Neural progenitor cell (in vitro differentiated cells): ENCODE measurements around the gene WDR41. TPM values are rescaled to one million over a fixed set of nuclear protein-coding genes. Genes with fewer than 3 reads are reported as not detected.

Experiments used
- DNase-seq: peaks from one replicate; pipeline ENCODE4 v3.0.0-alpha.2; 2016; ENCODE audit warnings: low spot score
- H2AFZ ChIP-seq: fragments of 200-600 bp; sonication (generic); replicated peaks from 2 replicates; pipeline ENCODE4 v1.6.1; 2016; ENCODE audit warnings: antibody characterized with exemption
- H3F3A ChIP-seq: fragments of 200-600 bp; sonication (generic); 2 replicates; pipeline ENCODE4 v1.6.1; 2016; ENCODE audit warnings: antibody characterized with exemption, low read depth
- H3K27ac ChIP-seq: fragments of 200-600 bp; sonication (generic); 2 replicates; pipeline ENCODE4 v1.5.1; 2016; ENCODE audit warnings: mild to moderate bottlenecking
- H3K27me3 ChIP-seq: fragments of 200-600 bp; sonication (generic); 2 replicates; pipeline ENCODE4 v1.6.1; 2016; ENCODE audit warnings: mild to moderate bottlenecking, moderate library complexity
- H3K36me3 ChIP-seq: fragments of 200-600 bp; sonication (generic); 2 replicates; pipeline ENCODE4 v1.5.1; 2016
- H3K4me1 ChIP-seq: fragments of 200-600 bp; sonication (generic); 2 replicates; pipeline ENCODE4 v1.6.1; 2016; ENCODE audit warnings: mixed run types
- H3K4me2 ChIP-seq: fragments of 200-600 bp; sonication (generic); 2 replicates; pipeline ENCODE4 v1.6.1; 2016
- H3K4me3 ChIP-seq: fragments of 200-600 bp; sonication (generic); 2 replicates; pipeline ENCODE4 v1.5.1; 2016
- H3K79me2 ChIP-seq: fragments of 200-600 bp; sonication (generic); 2 replicates; pipeline ENCODE4 v1.6.1; 2016; ENCODE audit warnings: low read depth
- H3K9ac ChIP-seq: fragments of 200-600 bp; sonication (generic); 2 replicates; pipeline ENCODE4 v1.6.1; 2016
- H3K9me3 ChIP-seq: fragments of 200-600 bp; sonication (generic); 2 replicates; pipeline ENCODE4 v1.5.1; 2016; ENCODE audit warnings: low read depth
- H4K20me1 ChIP-seq: fragments of 200-600 bp; sonication (generic); 2 replicates; pipeline ENCODE4 v1.6.1; 2016; ENCODE audit warnings: low read depth
- H3K27ac Mint-ChIP-seq: 3 replicates; pipeline ENCODE4 v1.8.0; 2021; ENCODE audit warnings: mixed read lengths
- H3K27me3 Mint-ChIP-seq: 2 replicates; pipeline ENCODE4 v1.8.0; 2022; ENCODE audit warnings: low read depth, mild to moderate bottlenecking, inconsistent platforms, moderate library complexity, mixed read lengths; ENCODE audit not compliant: insufficient read depth
- H3K36me3 Mint-ChIP-seq: 3 replicates; pipeline ENCODE4 v1.8.0; 2021; ENCODE audit warnings: mixed read lengths
- H3K4me1 Mint-ChIP-seq: 3 replicates; pipeline ENCODE4 v1.8.0; 2021; ENCODE audit warnings: mixed read lengths
- H3K4me3 Mint-ChIP-seq: 3 replicates; pipeline ENCODE4 v1.8.0; 2021; ENCODE audit warnings: mild to moderate bottlenecking, moderate library complexity, mixed read lengths
- H3K9me3 Mint-ChIP-seq: 3 replicates; pipeline ENCODE4 v1.8.0; 2020; ENCODE audit warnings: mixed read lengths
- EZH2 ChIP-seq: fragments of 200-600 bp; sonication (generic); IDR thresholded peaks from 2 replicates; pipeline ENCODE4 v1.6.1; 2017; ENCODE audit warnings: antibody characterized with exemption, mild to moderate bottlenecking, moderate library complexity
- EZH2phosphoT487 ChIP-seq: fragments of 200-600 bp; sonication (generic); IDR thresholded peaks from 2 replicates; pipeline ENCODE4 v1.6.1; 2017; ENCODE audit warnings: antibody characterized with exemption
- total RNA-seq: library from RNA; depleted of rRNA; stranded (reverse); fragments of >200 nt; gene quantifications from 2 replicates; pipeline ENCODE4 v1.2.3, GENCODE V29; 2015; ENCODE audit warnings: low replicate concordance
- TF ChIP-seq, protein P1 (sequence below): fragments of 200-600 bp; sonication (generic); IDR thresholded peaks from 2 replicates; pipeline ENCODE4 v1.5.1; 2017; ENCODE audit warnings: antibody characterized with exemption, mild to moderate bottlenecking

WDR41 gene
- total RNA-seq, 1 donor from 2014 or later = 92.6 TPM

- TF ChIP-seq EZH2 (no peak), EZH2phosphoT487 (no peak)
- TF ChIP-seq, protein P1, sequence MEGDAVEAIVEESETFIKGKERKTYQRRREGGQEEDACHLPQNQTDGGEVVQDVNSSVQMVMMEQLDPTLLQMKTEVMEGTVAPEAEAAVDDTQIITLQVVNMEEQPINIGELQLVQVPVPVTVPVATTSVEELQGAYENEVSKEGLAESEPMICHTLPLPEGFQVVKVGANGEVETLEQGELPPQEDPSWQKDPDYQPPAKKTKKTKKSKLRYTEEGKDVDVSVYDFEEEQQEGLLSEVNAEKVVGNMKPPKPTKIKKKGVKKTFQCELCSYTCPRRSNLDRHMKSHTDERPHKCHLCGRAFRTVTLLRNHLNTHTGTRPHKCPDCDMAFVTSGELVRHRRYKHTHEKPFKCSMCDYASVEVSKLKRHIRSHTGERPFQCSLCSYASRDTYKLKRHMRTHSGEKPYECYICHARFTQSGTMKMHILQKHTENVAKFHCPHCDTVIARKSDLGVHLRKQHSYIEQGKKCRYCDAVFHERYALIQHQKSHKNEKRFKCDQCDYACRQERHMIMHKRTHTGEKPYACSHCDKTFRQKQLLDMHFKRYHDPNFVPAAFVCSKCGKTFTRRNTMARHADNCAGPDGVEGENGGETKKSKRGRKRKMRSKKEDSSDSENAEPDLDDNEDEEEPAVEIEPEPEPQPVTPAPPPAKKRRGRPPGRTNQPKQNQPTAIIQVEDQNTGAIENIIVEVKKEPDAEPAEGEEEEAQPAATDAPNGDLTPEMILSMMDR = no peak
- no peak overlapping the region for H3K4me2 ChIP-seq
- H3K27ac ChIP-seq = no peak overlapping the region
- H3K9ac ChIP-seq = no peak overlapping the region
- Mint-ChIP-seq H3K9me3 (no peaks in the 10 kb centered on the region), H3K27ac (no peak overlapping the region), H3K27me3 (no peaks in the 10 kb centered on the region), H3K36me3 (no peaks in the 10 kb centered on the region), H3K4me1 (no peaks in the 10 kb centered on the region), H3K4me3 (no peak overlapping the region)
- H4K20me1 ChIP-seq = no peaks in the 10 kb centered on the region
- no peak for DNase-seq
- H3F3A ChIP-seq = no peaks in the 10 kb centered on the region
- H3K4me1 ChIP-seq = no peaks in the 10 kb centered on the region
- H3K4me3 ChIP-seq = no peak overlapping the region
- no peaks in the 10 kb centered on the region for H3K9me3 ChIP-seq
- H3K27me3 ChIP-seq = no peaks in the 10 kb centered on the region
- H2AFZ ChIP-seq = no peak overlapping the region
- H3K36me3 ChIP-seq = no peaks in the 10 kb centered on the region
- H3K79me2 ChIP-seq = no peaks in the 10 kb centered on the region
These were observed 79.1 kb downstream of the WDR41 start for GRCh38 chr5:77413049-77413448.

- Histone ChIP-seq H3K4me3 (no peak overlapping the region), H3K27me3 (no peaks in the 10 kb centered on the region), H3F3A (no peaks in the 10 kb centered on the region), H3K9me3 (no peaks in the 10 kb centered on the region), H3K36me3 (no peaks in the 10 kb centered on the region), H3K9ac (no peak overlapping the region), H4K20me1 (no peaks in the 10 kb centered on the region), H2AFZ (no peak overlapping the region), H3K27ac (no peak overlapping the region), H3K79me2 (no peaks in the 10 kb centered on the region), H3K4me1 (no peaks in the 10 kb centered on the region), H3K4me2 (no peak overlapping the region)
- Mint-ChIP-seq H3K27ac (no peak overlapping the region), H3K4me3 (no peak overlapping the region), H3K27me3 (peaks cover 6% of the 10 kb centered on the region), H3K4me1 (no peaks in the 10 kb centered on the region), H3K9me3 (no peaks in the 10 kb centered on the region), H3K36me3 (no peaks in the 10 kb centered on the region)
- TF ChIP-seq EZH2phosphoT487 (no peak), EZH2 (no peak)
- TF ChIP-seq, protein P1 = no peak
- no peak for DNase-seq
These were observed 82.1 kb downstream of the WDR41 start for GRCh38 chr5:77409870-77410621.

DNA sequence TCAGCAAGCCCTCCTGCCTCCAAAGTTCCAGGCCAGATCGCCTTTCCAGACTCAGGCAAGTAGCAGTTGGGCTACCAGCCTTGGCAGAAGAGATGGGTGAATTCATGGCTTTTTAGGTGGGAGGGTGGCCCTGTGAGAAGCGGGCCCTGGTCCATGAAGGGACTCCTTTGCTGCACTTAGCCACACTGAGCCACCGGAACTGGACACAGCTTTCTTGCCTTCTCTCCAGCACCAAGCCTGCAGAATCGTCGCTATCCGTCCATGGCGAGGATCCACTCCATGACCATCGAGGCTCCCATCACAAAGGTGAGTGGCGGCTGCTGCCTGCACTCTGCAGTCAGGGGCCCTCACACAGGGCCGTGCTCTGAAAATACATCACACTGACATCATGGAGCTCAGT, 85.0 kb downstream of the WDR41 start:
- Histone ChIP-seq H4K20me1 (no peaks in the 10 kb centered on the region), H3K27ac (no peak overlapping the region), H3K36me3 (no peaks in the 10 kb centered on the region), H3K4me2 (no peak overlapping the region), H2AFZ (no peak overlapping the region), H3K9ac (no peak overlapping the region), H3K27me3 (no peaks in the 10 kb centered on the region), H3K4me1 (no peaks in the 10 kb centered on the region), H3K79me2 (no peaks in the 10 kb centered on the region), H3K9me3 (no peaks in the 10 kb centered on the region), H3F3A (no peaks in the 10 kb centered on the region), H3K4me3 (no peak overlapping the region)
- Mint-ChIP-seq H3K27me3 (peaks cover 6% of the 10 kb centered on the region), H3K27ac (no peak overlapping the region), H3K4me1 (no peaks in the 10 kb centered on the region), H3K4me3 (no peak overlapping the region), H3K36me3 (no peaks in the 10 kb centered on the region), H3K9me3 (no peaks in the 10 kb centered on the region)
- DNase-seq = no peak
- TF ChIP-seq EZH2phosphoT487 = no peak
- TF ChIP-seq EZH2 = no peak
- TF ChIP-seq, protein P1 = no peak
